Measurements from ENCODE around the gene PGGHG. TPM values are rescaled to one million over a fixed set of nuclear protein-coding genes. Genes with fewer than 3 reads are reported as not detected.

The PGGHG gene
- total and polyA plus RNA-seq, 2 of the 13 experiments (the other 11 are each of a cell fraction or from before 2014, with no cell fraction given): 5.9 to 14.8 TPM

DNA sequence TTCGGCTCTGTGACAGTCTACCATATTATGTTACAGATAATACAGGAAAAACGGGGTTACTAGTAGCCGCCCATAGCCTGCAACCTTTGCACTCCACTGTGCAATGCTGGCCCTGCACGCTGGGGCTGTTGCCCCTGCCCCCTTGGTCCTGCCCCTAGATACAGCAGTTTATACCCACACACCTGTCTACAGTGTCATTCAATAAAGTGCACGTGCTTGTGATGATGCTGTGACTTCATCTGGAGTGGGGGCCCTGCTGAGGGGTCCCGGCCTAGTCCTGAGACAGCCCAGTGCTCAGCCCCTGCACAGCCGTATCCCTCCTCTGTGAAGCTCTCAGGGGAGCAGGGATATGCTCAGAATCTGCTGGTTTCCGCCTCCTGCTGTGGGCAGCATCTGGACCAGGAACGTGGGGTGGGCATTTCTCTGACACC, 26.1 kb downstream of the PGGHG start (continued):
- TF ChIP-seq, protein P1, sequence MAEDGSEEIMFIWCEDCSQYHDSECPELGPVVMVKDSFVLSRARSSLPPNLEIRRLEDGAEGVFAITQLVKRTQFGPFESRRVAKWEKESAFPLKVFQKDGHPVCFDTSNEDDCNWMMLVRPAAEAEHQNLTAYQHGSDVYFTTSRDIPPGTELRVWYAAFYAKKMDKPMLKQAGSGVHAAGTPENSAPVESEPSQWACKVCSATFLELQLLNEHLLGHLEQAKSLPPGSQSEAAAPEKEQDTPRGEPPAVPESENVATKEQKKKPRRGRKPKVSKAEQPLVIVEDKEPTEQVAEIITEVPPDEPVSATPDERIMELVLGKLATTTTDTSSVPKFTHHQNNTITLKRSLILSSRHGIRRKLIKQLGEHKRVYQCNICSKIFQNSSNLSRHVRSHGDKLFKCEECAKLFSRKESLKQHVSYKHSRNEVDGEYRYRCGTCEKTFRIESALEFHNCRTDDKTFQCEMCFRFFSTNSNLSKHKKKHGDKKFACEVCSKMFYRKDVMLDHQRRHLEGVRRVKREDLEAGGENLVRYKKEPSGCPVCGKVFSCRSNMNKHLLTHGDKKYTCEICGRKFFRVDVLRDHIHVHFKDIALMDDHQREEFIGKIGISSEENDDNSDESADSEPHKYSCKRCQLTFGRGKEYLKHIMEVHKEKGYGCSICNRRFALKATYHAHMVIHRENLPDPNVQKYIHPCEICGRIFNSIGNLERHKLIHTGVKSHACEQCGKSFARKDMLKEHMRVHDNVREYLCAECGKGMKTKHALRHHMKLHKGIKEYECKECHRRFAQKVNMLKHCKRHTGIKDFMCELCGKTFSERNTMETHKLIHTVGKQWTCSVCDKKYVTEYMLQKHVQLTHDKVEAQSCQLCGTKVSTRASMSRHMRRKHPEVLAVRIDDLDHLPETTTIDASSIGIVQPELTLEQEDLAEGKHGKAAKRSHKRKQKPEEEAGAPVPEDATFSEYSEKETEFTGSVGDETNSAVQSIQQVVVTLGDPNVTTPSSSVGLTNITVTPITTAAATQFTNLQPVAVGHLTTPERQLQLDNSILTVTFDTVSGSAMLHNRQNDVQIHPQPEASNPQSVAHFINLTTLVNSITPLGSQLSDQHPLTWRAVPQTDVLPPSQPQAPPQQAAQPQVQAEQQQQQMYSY (CRISPR knock-in tag; IDR thresholded peaks at IDR 0.05): no peak
- TF ChIP-seq NONO (IDR thresholded peaks at IDR 0.05): no peak
- no peak for TF ChIP-seq NONO (CRISPR knock-in tag; conservative IDR thresholded peaks at IDR 0.05)
- 0 out of 2 replicates have a peak, but pooled peaks have one; percentile 19 for TF ChIP-seq GATAD2A (CRISPR knock-in tag; IDR thresholded peaks at IDR 0.05)
- 0 out of 2 replicates have a peak, but pooled peaks have one; percentile 19 for TF ChIP-seq ZBTB7B (CRISPR knock-in tag; IDR thresholded peaks at IDR 0.05)
- TF ChIP-seq, protein P2, sequence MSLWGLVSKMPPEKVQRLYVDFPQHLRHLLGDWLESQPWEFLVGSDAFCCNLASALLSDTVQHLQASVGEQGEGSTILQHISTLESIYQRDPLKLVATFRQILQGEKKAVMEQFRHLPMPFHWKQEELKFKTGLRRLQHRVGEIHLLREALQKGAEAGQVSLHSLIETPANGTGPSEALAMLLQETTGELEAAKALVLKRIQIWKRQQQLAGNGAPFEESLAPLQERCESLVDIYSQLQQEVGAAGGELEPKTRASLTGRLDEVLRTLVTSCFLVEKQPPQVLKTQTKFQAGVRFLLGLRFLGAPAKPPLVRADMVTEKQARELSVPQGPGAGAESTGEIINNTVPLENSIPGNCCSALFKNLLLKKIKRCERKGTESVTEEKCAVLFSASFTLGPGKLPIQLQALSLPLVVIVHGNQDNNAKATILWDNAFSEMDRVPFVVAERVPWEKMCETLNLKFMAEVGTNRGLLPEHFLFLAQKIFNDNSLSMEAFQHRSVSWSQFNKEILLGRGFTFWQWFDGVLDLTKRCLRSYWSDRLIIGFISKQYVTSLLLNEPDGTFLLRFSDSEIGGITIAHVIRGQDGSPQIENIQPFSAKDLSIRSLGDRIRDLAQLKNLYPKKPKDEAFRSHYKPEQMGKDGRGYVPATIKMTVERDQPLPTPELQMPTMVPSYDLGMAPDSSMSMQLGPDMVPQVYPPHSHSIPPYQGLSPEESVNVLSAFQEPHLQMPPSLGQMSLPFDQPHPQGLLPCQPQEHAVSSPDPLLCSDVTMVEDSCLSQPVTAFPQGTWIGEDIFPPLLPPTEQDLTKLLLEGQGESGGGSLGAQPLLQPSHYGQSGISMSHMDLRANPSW (CRISPR knock-in tag; IDR thresholded peaks at IDR 0.05; ENCODE audit: borderline replicate concordance): no peak
- no peak for TF ChIP-seq SOX5 (CRISPR knock-in tag; IDR thresholded peaks at IDR 0.05; ENCODE audit: borderline replicate concordance)
- TF ChIP-seq NFATC3 (CRISPR knock-in tag; IDR thresholded peaks at IDR 0.05): no peak
- TF ChIP-seq SOX13 (IDR thresholded peaks at IDR 0.05): no peak
- 0 out of 4 replicates have a peak, but pooled peaks of 1 of the 2 experiments have one; percentile 10 for TF ChIP-seq SOX13 (CRISPR knock-in tag; conservative IDR thresholded peaks at IDR 0.05 in 1 of 2, IDR thresholded peaks at IDR 0.05 in 1 of 2)
- no peak for TF ChIP-seq ZNF441 (CRISPR knock-in tag; IDR thresholded peaks at IDR 0.05; ENCODE audit: borderline replicate concordance)
- no peak for TF ChIP-seq NFE2L1 (CRISPR knock-in tag; IDR thresholded peaks at IDR 0.05; ENCODE audit: borderline replicate concordance)
- peak; percentile 16; the same call in 1 of the 2 replicates for TF ChIP-seq CEBPB (IDR thresholded peaks at IDR 0.05; ENCODE audit: borderline replicate concordance, low read depth, low read length)
- no peak for TF ChIP-seq GLI4 (CRISPR knock-in tag; IDR thresholded peaks at IDR 0.05; ENCODE audit: borderline replicate concordance)
- no peak for TF ChIP-seq ZNF230 (CRISPR knock-in tag; IDR thresholded peaks at IDR 0.05)
- TF ChIP-seq ELF3 (CRISPR knock-in tag; IDR thresholded peaks at IDR 0.05): no peak
- TF ChIP-seq IKZF4 (CRISPR knock-in tag; IDR thresholded peaks at IDR 0.05; ENCODE audit: borderline replicate concordance, low read depth, not compliant biosample characterization): no peak
- TF ChIP-seq TOE1 (CRISPR knock-in tag; IDR thresholded peaks at IDR 0.05): no peak
- TF ChIP-seq, protein P3, sequence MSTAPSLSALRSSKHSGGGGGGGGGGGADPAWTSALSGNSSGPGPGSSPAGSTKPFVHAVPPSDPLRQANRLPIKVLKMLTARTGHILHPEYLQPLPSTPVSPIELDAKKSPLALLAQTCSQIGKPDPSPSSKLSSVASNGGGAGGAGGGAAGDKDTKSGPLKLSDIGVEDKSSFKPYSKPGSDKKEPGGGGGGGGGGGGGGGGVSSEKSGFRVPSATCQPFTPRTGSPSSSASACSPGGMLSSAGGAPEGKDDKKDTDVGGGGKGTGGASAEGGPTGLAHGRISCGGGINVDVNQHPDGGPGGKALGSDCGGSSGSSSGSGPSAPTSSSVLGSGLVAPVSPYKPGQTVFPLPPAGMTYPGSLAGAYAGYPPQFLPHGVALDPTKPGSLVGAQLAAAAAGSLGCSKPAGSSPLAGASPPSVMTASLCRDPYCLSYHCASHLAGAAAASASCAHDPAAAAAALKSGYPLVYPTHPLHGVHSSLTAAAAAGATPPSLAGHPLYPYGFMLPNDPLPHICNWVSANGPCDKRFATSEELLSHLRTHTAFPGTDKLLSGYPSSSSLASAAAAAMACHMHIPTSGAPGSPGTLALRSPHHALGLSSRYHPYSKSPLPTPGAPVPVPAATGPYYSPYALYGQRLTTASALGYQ (CRISPR knock-in tag; IDR thresholded peaks at IDR 0.05): no peak
- TF ChIP-seq KDM5B (CRISPR knock-in tag; IDR thresholded peaks at IDR 0.05; ENCODE audit: borderline replicate concordance): peak; percentile 27; the same call in 1 of the 2 replicates
- no peak for TF ChIP-seq ZFP41 (CRISPR knock-in tag; IDR thresholded peaks at IDR 0.05; ENCODE audit: borderline replicate concordance)
- TF ChIP-seq HMG20B (CRISPR knock-in tag; conservative IDR thresholded peaks at IDR 0.05): no peak
- TF ChIP-seq SMC3 (IDR thresholded peaks at IDR 0.05; ENCODE audit: low read length): no peak
- TF ChIP-seq HNF4A (CRISPR knock-in tag; IDR thresholded peaks at IDR 0.05): peak; percentile 58; the same call in 1 of the 2 replicates
- TF ChIP-seq SMYD3 (CRISPR knock-in tag; IDR thresholded peaks at IDR 0.05): no peak
